H1 (cell line): ENCODE data around the gene KCNH4. TPM values are rescaled to one million over a fixed set of nuclear protein-coding genes. Genes with fewer than 3 reads are reported as not detected.

Source experiments
- SP4 ChIP-seq: IDR thresholded peaks from 2 replicates; pipeline ENCODE4 v1.6.1; 2012; ENCODE audit warnings: low read length, inconsistent platforms
- TAF1 ChIP-seq: IDR thresholded peaks from 2 replicates; pipeline ENCODE4 v1.6.1; 2011; ENCODE audit warnings: mild to moderate bottlenecking, low read depth, low read length
- polyA plus RNA-seq, 7 experiments: library from polyadenylated mRNA; depleted of rRNA in 3 of 7; stranded (reverse) in 5 of 7; unstranded in 2 of 7; fragments of >200 nt in 5 of 7; fragments of 200-250 nt in 2 of 7; gene quantifications; 1 replicate in 5 of 7; 2 replicates in 1 of 7; 4 replicates in 1 of 7; pipeline versions ENCODE4 v1.2.1 to v1.2.3, GENCODE V29; 2011 to 2013; ENCODE audit warnings: missing spikeins in 2 of 7, mixed read lengths in 2 of 7
- total RNA-seq: library from RNA; stranded (reverse); fragmentation: NEBNext Ultra II Directional; extraction: Animal tissue kit (Norgen Biotek cat#: 25700); gene quantifications from 2 replicates; pipeline ENCODE4 v1.2.1, GENCODE V29; 2021

The KCNH4 gene
- total and polyA plus RNA-seq, 2 of the 8 experiments (the other 6 are each of a cell fraction or from before 2014, with no cell fraction given), result 0.44 to 0.47 TPM

GRCh38 chr17:42214156-42214555 lies 33.2 kb upstream of the KCNH4 start (continued):
- TF ChIP-seq SP4, result no peak
- TF ChIP-seq TAF1, result no peak
